SK-N-SH (cell line): ENCODE measurements around the gene PPP1R3G. TPM values are rescaled to one million over a fixed set of nuclear protein-coding genes. Genes with fewer than 3 reads are reported as not detected.

Source experiments
- CTCF ChIA-PET: fragments of 300-600, 350-600 bp; formaldehyde crosslinking; extraction: SDS; loops from one replicate; lab custom pipeline; 2021; lab: Yijun Ruan, JAX
- POLR2A ChIA-PET: fragments of 350-600 bp; sonication (Branson Sonifier 250); formaldehyde crosslinking; extraction: SDS; loops from one replicate; lab custom pipeline; 2020; ENCODE audit warnings: antibody characterized with exemption, inconsistent platforms; lab: Yijun Ruan, JAX
- DNase-seq: peaks from one replicate; pipeline ENCODE4 v3.0.0; 2012
- H2AFZ ChIP-seq: fragments of 200-600 bp; sonication (generic); 2 replicates; pipeline ENCODE4 v1.8.1; 2016; ENCODE audit warnings: antibody characterized with exemption, mild to moderate bottlenecking, low read depth
- H3F3A ChIP-seq: fragments of 200-600 bp; sonication (generic); replicated peaks from 2 replicates; pipeline ENCODE3; 2016; ENCODE audit warnings: antibody characterized with exemption, mild to moderate bottlenecking; ENCODE audit not compliant: insufficient read depth
- H3K27ac ChIP-seq, 2 experiments: fragments of 200-500 bp in 1 of 2; fragments of 200-600 bp in 1 of 2; sonication (Bioruptor generic) in 1 of 2; sonication (generic), shearing (Covaris generic) in 1 of 2; 2 replicates each; pipeline versions ENCODE4 v1.5.1 to v1.6.1; 2014 to 2016; ENCODE audit warnings: low read depth in 2 of 2, inconsistent platforms in 1 of 2, low read length in 1 of 2, mild to moderate bottlenecking in 1 of 2, mixed read lengths in 1 of 2
- H3K27me3 ChIP-seq: fragments of 200-600 bp; sonication (generic), shearing (Covaris generic); 2 replicates; pipeline ENCODE4 v1.6.1; 2016; ENCODE audit warnings: mixed run types; ENCODE audit not compliant: insufficient read depth
- H3K36me3 ChIP-seq, 2 experiments: fragments of 200-500 bp in 1 of 2; fragments of 200-600 bp in 1 of 2; sonication (Bioruptor generic) in 1 of 2; sonication (generic) in 1 of 2; replicated peaks in 1 of 2; 2 replicates each; pipeline versions ENCODE3 to v1.5.1; 2014 to 2016; ENCODE audit warnings: low read length in 1 of 2, mild to moderate bottlenecking in 1 of 2; ENCODE audit not compliant: insufficient read depth in 2 of 2, control insufficient read depth in 1 of 2
- H3K4me1 ChIP-seq, 2 experiments: fragments of 200-500 bp in 1 of 2; fragments of 200-600 bp in 1 of 2; sonication (Bioruptor generic) in 1 of 2; sonication (generic), shearing (Covaris generic) in 1 of 2; 2 replicates each; pipeline versions ENCODE4 v1.5.1 to v1.6.1; 2014 to 2016; ENCODE audit warnings: low read depth in 1 of 2, low read length in 1 of 2, mixed run types in 1 of 2; ENCODE audit not compliant: insufficient read depth in 2 of 2, control insufficient read depth in 1 of 2
- H3K4me2 ChIP-seq: fragments of 200-600 bp; sonication (generic), shearing (Covaris generic); 2 replicates; pipeline ENCODE4 v1.6.1; 2017; ENCODE audit warnings: mixed run types
- H3K4me3 ChIP-seq, 2 experiments: fragments of 200-500 bp in 1 of 2; fragments of 200-600 bp in 1 of 2; sonication (Bioruptor generic) in 1 of 2; sonication (generic), shearing (Covaris generic) in 1 of 2; 2 replicates each; pipeline versions ENCODE4 v1.5.1 to v1.8.1; 2014 to 2016; ENCODE audit warnings: low read depth in 2 of 2, inconsistent platforms in 1 of 2, low read length in 1 of 2, mild to moderate bottlenecking in 1 of 2, mixed read lengths in 1 of 2, moderate library complexity in 1 of 2
- H3K79me2 ChIP-seq: fragments of 200-600 bp; sonication (generic); 2 replicates; pipeline ENCODE4 v1.8.1; 2017; ENCODE audit warnings: mild to moderate bottlenecking; ENCODE audit not compliant: insufficient read depth
- H3K9ac ChIP-seq: fragments of 200-600 bp; sonication (generic); 2 replicates; pipeline ENCODE4 v1.6.1; 2017; ENCODE audit warnings: mixed run types
- H3K9me2 ChIP-seq: fragments of 200-600 bp; sonication (generic); 2 replicates; pipeline ENCODE4 v1.6.1; 2017; ENCODE audit warnings: mixed run types
- H3K9me3 ChIP-seq: fragments of 200-600 bp; sonication (generic); 2 replicates; pipeline ENCODE4 v1.6.1; 2017; ENCODE audit warnings: mixed run types, mild to moderate bottlenecking, moderate library complexity
- H4K20me1 ChIP-seq: fragments of 200-600 bp; sonication (generic); 2 replicates; pipeline ENCODE4 v1.6.1; 2017; ENCODE audit warnings: mild to moderate bottlenecking, mixed run types; ENCODE audit not compliant: insufficient read depth
- CTCF ChIP-seq: fragments of 200-600 bp; sonication (generic); IDR thresholded peaks from 2 replicates; pipeline ENCODE4 v1.6.1; 2017; ENCODE audit warnings: antibody characterized with exemption, mild to moderate bottlenecking, moderate library complexity
- EP300 ChIP-seq, 2 experiments: IDR thresholded peaks; 2 replicates each; pipeline versions ENCODE4 v1.4.0 to v1.6.1; 2012; ENCODE audit warnings: borderline replicate concordance in 1 of 2, low read depth in 1 of 2, low read length in 1 of 2
- FOSL2 ChIP-seq: IDR thresholded peaks from 2 replicates; pipeline ENCODE4 v1.4.0; 2012; ENCODE audit warnings: low read depth, mild to moderate bottlenecking, moderate library complexity, borderline replicate concordance
- FOXJ3 ChIP-seq: sonication (generic); formaldehyde crosslinking; IDR thresholded peaks from 2 replicates; pipeline ENCODE4 v1.5.1; 2020; ENCODE audit warnings: mild to moderate bottlenecking, missing genetic modification reagents
- FOXM1 ChIP-seq: IDR thresholded peaks from 2 replicates; pipeline ENCODE4 v1.4.0; 2012; ENCODE audit warnings: low read depth, mild to moderate bottlenecking
- IRF3 ChIP-seq: fragments of 150-350 bp; IDR thresholded peaks from 2 replicates; pipeline ENCODE4 v1.6.1; 2016; ENCODE audit warnings: mild to moderate bottlenecking, low read depth, low read length
- JUND ChIP-seq: IDR thresholded peaks from 2 replicates; pipeline ENCODE4 v1.4.0; 2012
- MXI1 ChIP-seq: IDR thresholded peaks from 2 replicates; pipeline ENCODE4 v1.6.1; 2012; ENCODE audit warnings: mild to moderate bottlenecking, low read depth, low read length, improper control_type of control experiment
- NFIC ChIP-seq: IDR thresholded peaks from 2 replicates; pipeline ENCODE4 v1.4.0; 2012; ENCODE audit warnings: borderline replicate concordance
- REST ChIP-seq: IDR thresholded peaks from 2 replicates; pipeline ENCODE4 v1.6.1; 2012; ENCODE audit warnings: mild to moderate bottlenecking, low read depth, low read length, moderate library complexity
- SIN3A ChIP-seq: IDR thresholded peaks from 2 replicates; pipeline ENCODE4 v1.6.1; 2012; ENCODE audit warnings: low read depth, mild to moderate bottlenecking, low read length, moderate library complexity, borderline replicate concordance
- TCF12 ChIP-seq: IDR thresholded peaks from 2 replicates; pipeline ENCODE4 v1.4.0; 2012
- TEAD4 ChIP-seq: IDR thresholded peaks from 2 replicates; pipeline ENCODE4 v1.4.0; 2012; ENCODE audit warnings: mild to moderate bottlenecking, borderline replicate concordance; ENCODE audit not compliant: insufficient read depth
- USF1 ChIP-seq: IDR thresholded peaks from 2 replicates; pipeline ENCODE4 v1.4.0; 2012; ENCODE audit warnings: low read depth, borderline replicate concordance
- YY1 ChIP-seq: IDR thresholded peaks from 2 replicates; pipeline ENCODE4 v1.4.0; 2012; ENCODE audit warnings: low read depth, mild to moderate bottlenecking
- WGBS: methylation state at CpG from one replicate; pipeline ENCODE4 v1.1.6; 2017; ENCODE audit warnings: low lambda C conversion rate; 5-methylcytosine and 5-hydroxymethylcytosine counted together
- polyA plus RNA-seq, 3 experiments: library from polyadenylated mRNA; depleted of rRNA; stranded (reverse); fragments of >200 nt; gene quantifications; 2 replicates each; pipeline ENCODE4 v1.2.3, GENCODE V29; 2012

The PPP1R3G gene
- polyA plus RNA-seq, 1 of the 3 experiments (the other 2 are of a cell fraction): 0.10 TPM

GRCh38 chr6:5123296-5124143, 38.4 kb downstream of the PPP1R3G start:
- Histone ChIP-seq H3K79me2 (no peaks in the 10 kb centered on the region), H2AFZ (no peak overlapping the region), H3K9ac (no peak overlapping the region), H3K4me2 (no peak overlapping the region), H3K36me3 (no peaks in the 10 kb centered on the region), H3K9me2 (no peaks in the 10 kb centered on the region), H3K9me3 (no peaks in the 10 kb centered on the region), H3K27me3 (no peaks in the 10 kb centered on the region), H3K27ac (no peak overlapping the region), H3K4me1 (peaks cover 0 to 5% of the 10 kb centered on the region in 2 experiments; a peak in 1 of 4 replicates), H3F3A (no peaks in the 10 kb centered on the region), H4K20me1 (no peaks in the 10 kb centered on the region), H3K4me3 (no peak overlapping the region)
- ChIA-PET POLR2A (interaction anchor here (0.7 kb wide), 1 partner anchor 522 kb away, joined by 3 read pairs; no protein-coding TSS in a partner anchor), CTCF (no interaction called here)
- TF ChIP-seq IRF3 (no peak), REST (no peak), CTCF (no peak), TEAD4 (no peak), FOSL2 (no peak), NFIC (no peak), JUND (no peak), FOXM1 (no peak), YY1 (no peak), SIN3A (no peak), TCF12 (no peak), FOXJ3 (CRISPR knock-in tag) (no peak), USF1 (no peak), MXI1 (no peak), EP300 (IDR thresholded peaks at IDR 0.05; ENCODE audit: borderline replicate concordance in 1 of 2, low read depth in 1 of 2, low read length in 1 of 2) (no peak)
- no peak for DNase-seq
- WGBS: 97% methylated on average over 18 of the region's 20 CpGs
